ENCODE measurements around the gene CILP2.

The CILP2 gene

DNA sequence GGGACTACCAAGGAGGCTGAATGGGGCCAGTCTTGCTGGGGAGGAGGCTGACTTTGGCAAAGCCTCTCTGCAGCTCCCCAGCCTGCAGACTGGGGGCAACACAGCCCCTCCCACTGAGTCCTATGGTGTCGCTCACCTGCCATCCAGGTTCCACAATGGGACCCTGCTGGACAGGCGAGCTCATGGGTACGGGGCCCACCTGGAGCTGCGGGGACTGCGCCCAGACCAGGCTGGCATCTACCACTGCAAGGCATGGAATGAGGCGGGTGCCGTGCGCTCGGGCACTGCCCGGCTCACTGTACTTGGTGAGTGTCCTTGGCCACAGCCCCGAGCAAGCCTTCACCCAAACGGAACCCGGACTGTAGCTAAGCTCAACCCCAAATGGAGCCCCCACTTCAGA, 5.0 kb downstream of the CILP2 start:
- no peak for TF ChIP-seq FOXP2 (optimal IDR thresholded peaks at IDR 0.05; ENCODE audit: borderline replicate concordance, extremely low read depth, extremely low read length, insufficient read depth)
- TF ChIP-seq TAF1 (IDR thresholded peaks at IDR 0.05; ENCODE audit: borderline replicate concordance, insufficient read depth, low read length), result no peak
- TF ChIP-seq, protein P1, sequence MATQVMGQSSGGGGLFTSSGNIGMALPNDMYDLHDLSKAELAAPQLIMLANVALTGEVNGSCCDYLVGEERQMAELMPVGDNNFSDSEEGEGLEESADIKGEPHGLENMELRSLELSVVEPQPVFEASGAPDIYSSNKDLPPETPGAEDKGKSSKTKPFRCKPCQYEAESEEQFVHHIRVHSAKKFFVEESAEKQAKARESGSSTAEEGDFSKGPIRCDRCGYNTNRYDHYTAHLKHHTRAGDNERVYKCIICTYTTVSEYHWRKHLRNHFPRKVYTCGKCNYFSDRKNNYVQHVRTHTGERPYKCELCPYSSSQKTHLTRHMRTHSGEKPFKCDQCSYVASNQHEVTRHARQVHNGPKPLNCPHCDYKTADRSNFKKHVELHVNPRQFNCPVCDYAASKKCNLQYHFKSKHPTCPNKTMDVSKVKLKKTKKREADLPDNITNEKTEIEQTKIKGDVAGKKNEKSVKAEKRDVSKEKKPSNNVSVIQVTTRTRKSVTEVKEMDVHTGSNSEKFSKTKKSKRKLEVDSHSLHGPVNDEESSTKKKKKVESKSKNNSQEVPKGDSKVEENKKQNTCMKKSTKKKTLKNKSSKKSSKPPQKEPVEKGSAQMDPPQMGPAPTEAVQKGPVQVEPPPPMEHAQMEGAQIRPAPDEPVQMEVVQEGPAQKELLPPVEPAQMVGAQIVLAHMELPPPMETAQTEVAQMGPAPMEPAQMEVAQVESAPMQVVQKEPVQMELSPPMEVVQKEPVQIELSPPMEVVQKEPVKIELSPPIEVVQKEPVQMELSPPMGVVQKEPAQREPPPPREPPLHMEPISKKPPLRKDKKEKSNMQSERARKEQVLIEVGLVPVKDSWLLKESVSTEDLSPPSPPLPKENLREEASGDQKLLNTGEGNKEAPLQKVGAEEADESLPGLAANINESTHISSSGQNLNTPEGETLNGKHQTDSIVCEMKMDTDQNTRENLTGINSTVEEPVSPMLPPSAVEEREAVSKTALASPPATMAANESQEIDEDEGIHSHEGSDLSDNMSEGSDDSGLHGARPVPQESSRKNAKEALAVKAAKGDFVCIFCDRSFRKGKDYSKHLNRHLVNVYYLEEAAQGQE (IDR thresholded peaks at IDR 0.05; ENCODE audit: insufficient read depth in 1 of 2, low read depth in 2 of 2, low read length in 2 of 2), result no peak
- no peak for TF ChIP-seq POLR2AphosphoS5 (IDR thresholded peaks at IDR 0.05; ENCODE audit: low read depth, low read length)
- TF ChIP-seq SIN3A (IDR thresholded peaks at IDR 0.05; ENCODE audit: borderline replicate concordance, insufficient read depth, low read length), result no peak

DNA sequence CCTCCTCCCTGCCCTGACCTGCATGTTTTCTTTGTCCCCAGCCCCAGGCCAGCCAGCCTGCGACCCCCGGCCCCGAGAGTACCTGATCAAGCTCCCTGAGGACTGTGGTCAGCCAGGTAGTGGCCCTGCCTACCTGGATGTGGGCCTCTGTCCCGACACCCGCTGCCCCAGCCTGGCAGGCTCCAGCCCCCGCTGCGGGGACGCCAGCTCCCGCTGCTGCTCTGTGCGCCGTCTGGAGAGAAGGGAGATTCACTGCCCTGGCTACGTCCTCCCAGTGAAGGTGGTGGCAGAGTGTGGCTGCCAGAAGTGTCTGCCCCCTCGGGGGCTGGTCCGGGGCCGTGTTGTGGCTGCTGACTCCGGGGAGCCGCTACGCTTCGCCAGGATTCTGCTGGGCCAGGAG, 5.6 kb downstream of the CILP2 start:
- no peak for TF ChIP-seq FOXP2 (optimal IDR thresholded peaks at IDR 0.05; ENCODE audit: borderline replicate concordance, extremely low read depth, extremely low read length, insufficient read depth)
- TF ChIP-seq, protein P1 (IDR thresholded peaks at IDR 0.05; ENCODE audit: insufficient read depth in 1 of 2, low read depth in 2 of 2, low read length in 2 of 2), result no peak
- no peak for TF ChIP-seq SIN3A (IDR thresholded peaks at IDR 0.05; ENCODE audit: borderline replicate concordance, insufficient read depth, low read length)
- TF ChIP-seq TAF1 (IDR thresholded peaks at IDR 0.05; ENCODE audit: borderline replicate concordance, insufficient read depth, low read length), result no peak
- no peak for TF ChIP-seq POLR2AphosphoS5 (IDR thresholded peaks at IDR 0.05; ENCODE audit: low read depth, low read length)

DNA sequence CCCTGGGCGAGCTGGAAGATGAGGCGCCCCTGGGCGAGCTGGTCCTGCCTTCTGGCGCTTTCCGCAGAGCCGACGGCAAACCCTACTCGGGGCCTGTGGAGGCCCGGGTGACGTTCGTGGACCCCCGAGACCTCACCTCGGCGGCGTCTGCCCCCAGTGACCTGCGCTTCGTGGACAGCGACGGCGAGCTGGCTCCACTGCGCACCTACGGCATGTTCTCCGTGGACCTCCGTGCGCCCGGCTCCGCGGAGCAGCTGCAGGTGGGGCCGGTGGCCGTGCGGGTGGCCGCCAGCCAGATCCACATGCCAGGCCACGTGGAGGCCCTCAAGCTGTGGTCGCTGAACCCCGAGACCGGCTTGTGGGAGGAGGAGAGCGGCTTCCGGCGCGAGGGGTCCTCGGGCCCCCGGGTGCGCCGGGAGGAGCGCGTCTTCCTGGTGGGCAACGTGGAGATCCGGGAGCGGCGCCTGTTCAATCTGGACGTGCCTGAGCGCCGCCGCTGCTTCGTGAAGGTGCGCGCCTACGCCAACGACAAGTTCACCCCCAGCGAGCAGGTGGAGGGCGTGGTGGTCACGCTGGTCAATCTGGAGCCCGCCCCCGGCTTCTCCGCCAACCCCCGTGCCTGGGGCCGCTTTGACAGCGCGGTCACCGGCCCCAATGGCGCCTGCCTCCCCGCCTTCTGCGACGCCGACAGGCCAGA, 6.3 kb downstream of the CILP2 start:
- TF ChIP-seq TAF1 (IDR thresholded peaks at IDR 0.05; ENCODE audit: borderline replicate concordance, insufficient read depth, low read length) (no peak), SIN3A (IDR thresholded peaks at IDR 0.05; ENCODE audit: borderline replicate concordance, insufficient read depth, low read length) (no peak), POLR2AphosphoS5 (IDR thresholded peaks at IDR 0.05; ENCODE audit: low read depth, low read length) (no peak), FOXP2 (optimal IDR thresholded peaks at IDR 0.05; ENCODE audit: borderline replicate concordance, extremely low read depth, extremely low read length, insufficient read depth) (no peak)
- TF ChIP-seq, protein P1 (IDR thresholded peaks at IDR 0.05; ENCODE audit: insufficient read depth in 1 of 2, low read depth in 2 of 2, low read length in 2 of 2), result no peak

GRCh38 chr19:19544954-19545591, 7.0 kb downstream of the CILP2 start:
- TF ChIP-seq POLR2AphosphoS5 (IDR thresholded peaks at IDR 0.05; ENCODE audit: low read depth, low read length), result no peak
- TF ChIP-seq FOXP2 (optimal IDR thresholded peaks at IDR 0.05; ENCODE audit: borderline replicate concordance, extremely low read depth, extremely low read length, insufficient read depth), result no peak
- no peak for TF ChIP-seq TAF1 (IDR thresholded peaks at IDR 0.05; ENCODE audit: borderline replicate concordance, insufficient read depth, low read length)
- no peak for TF ChIP-seq SIN3A (IDR thresholded peaks at IDR 0.05; ENCODE audit: borderline replicate concordance, insufficient read depth, low read length)
- TF ChIP-seq, protein P1 (IDR thresholded peaks at IDR 0.05; ENCODE audit: insufficient read depth in 1 of 2, low read depth in 2 of 2, low read length in 2 of 2), result no peak
